GM19239 (cell line): Measurements from ENCODE around the gene UBAP1L.
"Not testable (repeated sequence)": the region's sequence is repeated elsewhere in the genome, so short reads cannot be mapped to it uniquely, and the experiment has no call there.

Experiments used
- DNase-seq: peaks from one replicate; pipeline ENCODE4 v3.0.0; 2011; ENCODE audit warnings: low spot score; ENCODE audit not compliant: insufficient read length
- FAIRE-seq: peaks from 2 replicates; lab custom pipeline; 2011; peaks lifted over from hg19 to GRCh38; lab: Jason Lieb, UNC

UBAP1L gene

DNA sequence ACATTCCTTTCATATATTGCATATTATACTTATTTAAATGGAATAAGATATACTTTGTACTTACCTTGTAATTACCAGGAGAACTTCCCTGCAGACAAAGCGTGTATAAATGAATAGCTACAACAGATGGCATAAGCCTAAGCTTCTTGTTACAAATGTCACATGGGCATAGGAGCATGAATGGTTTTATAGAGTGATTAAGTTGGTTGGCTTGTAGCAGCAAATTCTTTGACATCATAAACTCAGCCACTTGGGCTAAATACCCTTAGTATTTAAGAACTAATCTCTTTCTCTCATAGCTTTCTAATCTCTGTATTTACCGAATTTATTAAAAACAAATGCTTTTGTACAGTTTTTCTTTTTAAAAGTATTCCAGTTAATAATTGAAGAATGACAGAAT, at the start of gene UBAP1L:
UBAP1L (minus strand) TSS at position 115 of the 400 bp plus-strand sequence. CDS start 8,985 bp downstream, outside the sequence.
- DNase-seq = no peak
- FAIRE-seq = no peak

DNA sequence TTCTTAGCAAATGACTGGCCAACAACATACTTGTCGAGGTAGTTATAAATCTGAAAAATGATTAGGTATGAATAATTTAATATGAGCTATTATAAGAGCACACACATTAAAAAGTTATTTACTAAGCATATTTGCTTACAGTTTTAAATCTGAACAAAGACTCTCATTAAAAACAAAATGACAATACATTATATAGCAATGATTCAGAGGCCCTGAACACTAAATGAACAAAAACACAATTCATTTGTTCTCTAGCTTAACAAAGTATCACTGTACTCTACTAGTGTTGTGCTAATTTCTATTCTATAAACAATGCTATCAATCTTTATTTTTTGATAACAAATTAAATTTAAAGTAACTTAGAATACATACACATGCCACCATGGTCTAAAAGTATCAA, 49.1 kb upstream of the UBAP1L start:
- FAIRE-seq (no peak), DNase-seq (no peak)

DNA sequence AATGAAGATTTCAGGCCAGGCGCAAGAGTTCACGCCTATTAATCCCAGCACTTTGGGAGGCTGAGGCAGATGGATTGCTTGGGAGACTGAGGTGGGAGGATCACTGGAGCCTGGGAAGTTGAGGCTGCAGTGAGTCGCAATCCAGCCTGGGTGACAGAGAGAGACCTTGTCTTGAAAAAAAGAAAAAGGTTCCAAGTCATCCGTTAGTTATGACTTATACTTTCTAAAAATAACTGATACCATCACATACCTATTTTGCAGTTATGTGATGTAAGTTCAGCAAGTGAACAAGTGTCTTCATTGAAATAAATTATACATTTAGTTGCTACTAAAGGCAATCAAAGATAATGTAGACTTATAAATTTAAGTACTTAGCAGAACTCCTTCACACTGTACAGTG, 48.0 kb upstream of the UBAP1L start:
- FAIRE-seq = no peak
- DNase-seq = no peak

DNA sequence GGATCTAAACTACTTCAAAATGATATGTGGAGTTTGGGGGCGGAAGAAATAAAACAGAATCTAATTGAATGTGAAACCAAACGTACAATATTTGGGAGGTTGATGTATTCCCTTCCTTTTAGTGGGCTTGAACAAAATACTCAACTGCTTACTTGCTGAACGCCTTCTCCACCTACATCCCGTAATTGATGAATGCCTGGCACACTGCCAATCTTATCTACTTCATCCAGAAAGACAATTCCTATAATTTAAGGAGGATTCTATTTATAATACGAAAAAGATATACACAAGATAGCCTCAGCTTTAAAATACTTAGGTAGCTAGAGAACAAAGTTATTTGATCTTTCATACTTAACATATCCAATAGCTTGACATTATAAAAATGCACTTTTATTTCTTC, 41.7 kb upstream of the UBAP1L start:
- DNase-seq = no peak
- FAIRE-seq = no peak

DNA sequence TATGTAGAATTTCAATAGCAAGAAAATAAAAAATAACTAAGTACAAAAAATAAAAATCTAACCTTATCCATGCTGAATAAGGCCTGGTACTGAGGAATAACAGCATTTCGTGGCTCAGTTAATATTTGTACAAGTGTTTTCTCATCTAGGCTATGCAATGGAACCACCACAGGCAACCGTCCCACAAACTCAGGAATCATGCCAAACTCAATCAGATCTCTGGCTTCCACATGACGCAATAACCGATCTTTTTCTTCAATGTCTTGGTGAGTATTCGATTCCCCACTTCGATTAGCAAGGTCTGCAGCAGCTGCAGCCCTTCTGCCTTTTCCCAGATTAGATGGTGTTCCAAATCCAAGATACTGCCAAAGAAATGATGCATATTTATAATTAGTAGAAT, 39.7 kb upstream of the UBAP1L start:
- FAIRE-seq = no peak
- no peak for DNase-seq

DNA sequence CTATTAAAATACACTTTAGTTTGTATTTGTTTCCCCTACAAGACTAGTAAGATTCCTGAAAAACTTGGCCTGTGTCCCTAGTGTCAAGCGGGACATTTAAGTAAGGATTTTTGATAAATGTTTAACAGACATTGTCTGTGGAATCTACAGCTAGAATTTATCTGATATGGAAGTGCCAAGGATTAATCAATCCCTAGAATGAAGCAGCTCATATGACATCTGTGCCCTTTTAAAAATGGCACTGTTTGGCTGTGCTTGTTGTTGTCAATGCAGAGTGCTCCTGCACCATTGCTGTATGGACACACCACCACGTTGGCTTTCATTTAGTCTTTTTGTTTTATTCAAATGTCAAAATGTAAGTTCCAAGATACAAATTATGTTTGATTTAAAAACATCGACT, 32.9 kb upstream of the UBAP1L start:
- DNase-seq (no peak), FAIRE-seq (no peak)

DNA sequence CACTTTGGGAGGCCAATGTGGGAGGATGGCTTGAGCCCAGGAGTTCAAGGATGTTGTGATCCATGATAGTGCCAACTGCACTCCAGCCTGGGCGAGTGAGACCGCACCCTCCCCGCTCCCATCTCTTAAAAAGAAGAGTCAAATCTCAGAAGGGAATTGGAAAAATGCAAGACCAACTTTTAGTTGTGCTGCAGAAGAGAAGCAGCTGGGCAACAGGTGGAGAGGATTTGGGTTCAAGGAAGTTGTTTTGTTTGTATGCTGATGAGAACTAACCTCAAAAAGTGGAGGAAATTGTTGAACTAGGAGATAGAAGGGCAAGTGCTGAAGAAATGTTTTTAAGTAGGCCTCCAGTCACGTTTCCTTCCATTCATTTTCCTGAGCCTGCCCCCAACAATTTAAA, 31.4 kb upstream of the UBAP1L start:
- FAIRE-seq (no peak), DNase-seq (no peak)

DNA sequence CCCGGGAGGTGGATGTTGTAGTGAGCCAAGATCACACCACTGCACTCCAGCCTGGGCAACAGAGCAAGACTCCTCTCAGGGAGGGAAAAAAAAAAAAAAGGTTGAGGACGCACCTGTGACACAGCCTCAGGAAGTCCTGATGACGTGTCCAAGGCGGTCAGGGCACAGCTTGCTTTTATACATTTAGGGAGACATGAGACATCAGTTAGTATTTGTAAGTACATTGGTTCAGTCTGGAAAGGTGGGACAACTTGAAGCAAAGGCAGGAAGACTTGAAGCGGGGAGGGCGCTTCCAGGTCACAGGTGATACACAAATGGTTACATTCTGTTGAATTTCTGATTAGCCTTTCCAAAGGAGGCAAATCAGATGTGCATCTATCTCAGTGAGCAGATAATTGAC, 23.6 kb upstream of the UBAP1L start:
- not testable (repeated sequence) for FAIRE-seq, DNase-seq

DNA sequence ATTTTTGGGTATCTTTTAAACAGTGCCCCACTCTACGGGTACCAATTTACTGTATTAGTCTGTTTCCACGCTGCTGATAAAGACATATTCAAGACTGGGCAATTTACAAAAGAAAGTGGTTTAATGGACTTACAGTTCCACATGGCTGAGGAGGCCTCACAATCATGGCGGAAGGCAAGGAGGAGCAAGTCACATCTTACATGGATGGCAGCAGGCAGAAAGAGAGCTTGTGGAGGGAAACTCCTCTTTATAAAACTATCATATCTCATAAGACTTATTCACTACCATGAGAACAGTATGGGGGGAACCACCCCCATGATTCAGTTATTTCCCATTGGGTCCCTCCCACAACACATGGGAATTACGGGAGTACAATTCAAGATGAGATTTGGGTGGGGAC, 22.9 kb upstream of the UBAP1L start:
- DNase-seq, FAIRE-seq: not testable (repeated sequence)

DNA sequence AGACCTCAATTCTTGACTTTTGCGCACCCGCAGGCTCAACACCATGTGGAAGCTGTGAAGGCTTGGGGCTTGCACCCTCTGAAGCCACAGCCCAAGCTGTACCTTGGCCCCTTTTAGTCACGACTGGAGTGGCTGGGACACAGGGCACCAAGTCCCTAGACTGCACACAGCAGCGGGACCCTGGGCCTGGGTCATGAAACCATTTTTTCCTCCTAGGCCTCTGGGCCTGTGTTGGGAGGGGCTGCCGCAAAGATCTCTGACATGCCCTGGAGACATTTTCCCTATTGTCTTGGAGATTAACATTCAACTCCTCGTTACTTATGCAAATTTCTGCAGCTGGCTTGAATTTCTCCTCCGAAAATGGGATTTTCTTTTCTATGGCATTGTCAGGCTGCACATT, 22.1 kb upstream of the UBAP1L start:
- not testable (repeated sequence) for FAIRE-seq, DNase-seq

DNA sequence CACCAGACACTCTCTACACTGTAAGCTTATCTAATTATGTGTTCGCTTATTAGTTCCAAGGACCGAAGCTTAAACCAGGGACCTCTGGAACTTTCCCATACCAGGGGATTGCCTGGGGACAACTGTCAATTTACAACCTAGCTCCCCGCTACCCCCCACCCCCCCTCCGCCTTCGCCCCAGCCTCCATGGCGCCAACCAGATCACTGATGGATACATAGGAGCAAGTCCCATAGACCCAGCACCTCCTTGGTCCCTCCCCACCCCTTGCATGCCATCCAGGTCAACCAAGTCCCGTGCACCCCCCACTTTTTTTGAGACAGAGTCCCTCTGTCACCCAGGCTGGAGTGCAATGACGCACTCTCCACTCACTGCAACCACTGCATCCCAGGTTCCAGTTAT, 19.5 kb upstream of the UBAP1L start:
- DNase-seq = no peak
- no peak for FAIRE-seq

DNA sequence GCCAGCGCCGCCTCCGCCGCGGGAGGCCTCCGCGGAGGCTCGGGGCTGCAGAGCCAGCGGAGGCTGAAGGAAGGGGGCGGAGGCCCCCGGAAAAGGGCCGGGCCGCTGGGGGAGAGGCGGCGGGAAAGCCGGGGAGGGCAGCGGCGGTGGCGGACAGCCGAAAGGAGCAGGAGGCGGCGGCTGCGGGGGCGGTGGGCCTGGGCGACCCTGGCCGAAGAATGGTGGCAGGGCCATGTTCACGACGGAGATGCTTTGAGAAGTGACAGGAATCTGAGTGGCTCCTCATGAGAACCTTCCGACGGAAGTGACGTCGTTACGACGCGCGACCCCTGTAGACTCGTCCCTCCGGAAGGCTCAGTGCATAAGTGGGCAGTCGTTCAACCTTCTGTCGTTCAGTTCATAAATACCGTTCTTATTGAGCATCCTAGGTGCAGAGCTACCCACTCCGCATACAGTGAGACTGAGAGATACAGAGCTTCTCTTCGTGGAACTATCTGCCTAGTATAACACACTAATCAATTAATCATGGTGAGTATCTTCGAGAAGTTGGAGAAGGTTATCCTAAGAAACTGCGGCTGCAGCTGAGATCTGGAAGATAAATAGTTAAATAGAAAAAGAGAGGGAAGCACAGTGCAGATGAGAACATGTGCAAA, 18.7 kb upstream of the UBAP1L start, which contains the start of gene PDCD7:
PDCD7 (minus strand) TSS at position 261 of the 653 bp plus-strand sequence; CDS start at position 234, 27 bp downstream.
- FAIRE-seq (peak; percentile 97), DNase-seq (peak; percentile 99)

DNA sequence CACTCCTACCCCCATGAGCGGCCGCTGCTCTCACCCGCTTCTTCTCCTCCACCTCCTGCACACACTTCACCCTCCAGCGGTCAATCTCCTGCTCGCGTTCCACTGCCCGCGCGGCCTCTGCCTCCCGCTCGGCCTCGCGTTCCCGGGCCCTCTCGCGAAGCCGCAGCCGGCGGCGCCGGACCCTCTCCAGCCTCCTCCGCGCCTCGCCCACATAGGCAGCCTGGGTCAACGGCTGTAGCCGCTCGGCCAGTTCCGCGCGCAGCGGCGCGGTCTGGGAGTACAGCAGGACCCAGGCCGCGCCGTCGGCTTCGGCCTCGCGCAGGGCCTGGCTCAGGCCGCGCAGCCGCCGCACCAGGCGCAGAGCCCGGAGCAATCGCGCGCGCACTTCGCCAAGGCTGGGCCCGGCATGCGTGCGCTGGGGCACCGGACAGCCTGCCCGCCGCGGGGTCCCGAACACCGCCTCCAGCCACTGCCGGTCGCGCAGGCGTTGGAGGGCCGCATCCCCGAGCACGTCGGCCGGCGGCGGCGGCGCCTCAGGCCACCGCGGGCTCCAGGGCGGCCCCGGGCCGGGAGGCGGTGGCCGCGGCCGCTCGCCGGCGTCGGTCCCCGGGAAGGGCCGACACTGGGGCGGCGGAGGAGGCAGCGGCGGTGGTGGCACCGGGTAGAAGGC, 18.0 kb upstream of the UBAP1L start:
- DNase-seq = peak; percentile 71
- no peak for FAIRE-seq

DNA sequence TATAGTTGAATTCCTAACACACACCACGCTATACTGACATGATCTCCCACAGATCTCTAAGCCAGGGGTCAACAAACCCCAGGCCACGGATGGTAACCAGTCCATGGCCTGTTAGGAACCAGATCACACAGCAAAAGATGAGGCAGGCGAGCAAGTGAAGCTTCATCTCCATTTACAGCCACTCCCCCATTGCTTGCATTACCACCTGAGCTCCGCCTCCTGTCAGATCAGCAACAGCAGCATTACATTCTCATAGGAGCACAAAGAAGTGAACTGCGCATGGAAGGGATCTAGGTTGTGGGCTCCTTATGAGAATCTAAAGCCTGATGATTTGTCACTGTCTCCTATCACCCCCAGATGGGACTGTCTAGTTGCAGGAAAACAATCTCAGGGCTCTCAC, 15.9 kb upstream of the UBAP1L start:
- no peak for DNase-seq
- FAIRE-seq = no peak

DNA sequence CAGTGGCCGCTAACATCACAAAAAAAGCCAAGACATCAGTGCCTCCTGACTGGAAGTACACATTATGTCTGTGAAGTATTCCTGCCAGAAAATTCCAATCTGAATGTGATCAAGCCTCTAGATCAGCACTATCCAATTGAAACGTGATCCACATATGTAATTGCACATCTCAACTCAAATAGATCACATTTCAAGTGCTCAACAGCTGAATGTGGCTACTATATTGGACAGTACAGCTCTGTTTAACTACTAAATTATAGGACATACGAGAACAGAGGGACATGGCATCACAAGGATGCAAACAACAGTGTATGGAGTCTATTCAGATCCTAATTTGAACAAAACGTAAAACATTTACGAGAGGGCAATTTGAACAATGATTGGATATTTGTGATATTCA, 542 bp upstream of the UBAP1L start:
- DNase-seq (no peak), FAIRE-seq (no peak)

DNA sequence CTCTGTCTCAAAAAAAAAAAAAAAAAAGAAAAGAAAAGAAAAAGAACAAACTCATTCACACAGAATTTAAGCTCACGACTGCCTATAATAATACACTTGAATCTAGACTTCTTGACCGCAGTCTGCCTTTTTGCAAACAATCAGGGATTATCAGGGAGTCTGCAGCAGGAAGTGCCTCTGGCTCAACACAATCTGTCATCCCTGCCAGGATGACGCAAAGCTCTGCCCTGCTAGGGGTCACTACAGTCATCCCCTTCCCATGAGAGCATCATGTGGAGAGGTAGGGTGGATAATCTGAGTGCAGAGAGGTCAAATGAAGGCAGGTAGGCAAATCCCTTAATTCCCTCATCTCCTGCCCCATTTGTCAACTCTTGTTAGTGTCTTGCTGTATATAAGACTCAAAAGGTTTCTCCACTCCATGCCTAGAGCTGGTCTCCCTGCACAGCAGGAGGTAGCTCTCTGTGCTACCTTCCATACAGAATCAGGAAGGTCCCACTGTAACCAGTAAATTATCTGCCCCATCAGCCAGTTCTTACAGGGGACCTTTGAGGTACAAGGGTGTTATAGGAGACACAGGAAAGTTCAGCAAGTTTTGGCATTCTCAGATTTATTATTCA, 4.2 kb downstream of the UBAP1L start:
- DNase-seq (no peak), FAIRE-seq (no peak)

DNA sequence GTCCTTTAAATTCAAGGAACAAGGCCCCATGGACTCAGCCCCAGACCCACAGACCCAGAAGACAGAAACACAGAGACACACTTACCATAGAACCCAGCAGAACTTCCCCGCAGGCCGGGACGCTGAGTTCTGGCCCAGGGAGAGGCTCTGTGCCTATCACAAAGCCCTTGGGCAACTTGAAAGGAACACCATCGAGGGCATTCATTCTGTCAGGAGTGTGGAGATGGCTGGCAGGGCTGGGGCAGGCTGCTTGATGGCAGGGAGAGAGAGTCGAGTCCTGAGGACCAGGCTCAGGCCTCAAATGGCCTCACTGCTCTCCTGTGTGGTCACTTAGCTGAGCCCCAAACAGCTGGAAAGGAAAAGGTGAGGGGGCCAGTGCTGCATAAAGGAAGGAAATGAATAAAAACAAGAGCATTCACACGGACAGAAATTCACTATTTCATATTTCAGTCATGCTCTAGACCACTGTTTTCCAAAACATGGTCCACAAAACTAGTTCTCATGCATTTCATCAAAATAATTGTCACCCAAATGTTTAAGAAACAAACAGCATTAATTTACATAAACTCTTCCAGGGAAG, 8.9 kb downstream of the UBAP1L start:
- FAIRE-seq (no peak), DNase-seq (no peak)

DNA sequence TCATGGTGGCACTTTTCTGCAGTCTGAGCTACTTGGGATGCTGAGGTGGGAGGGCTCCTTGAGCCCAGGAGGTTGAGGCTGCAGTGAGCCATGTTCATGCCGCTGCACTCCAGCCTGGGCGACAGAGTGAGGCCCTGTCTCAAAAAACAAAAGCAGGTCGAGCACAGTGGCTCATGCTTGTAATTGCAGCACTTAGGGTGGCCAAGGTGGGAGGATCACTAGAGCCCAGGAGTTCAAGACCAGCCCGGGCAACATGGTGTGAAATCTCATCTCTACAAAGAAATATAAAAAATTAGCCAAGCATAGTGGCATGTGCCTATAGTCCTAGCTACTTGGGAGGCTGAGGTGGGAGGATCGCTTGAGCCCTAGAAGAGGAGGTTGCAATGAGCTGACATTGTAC, 10.0 kb downstream of the UBAP1L start:
- DNase-seq = no peak
- FAIRE-seq = no peak

DNA sequence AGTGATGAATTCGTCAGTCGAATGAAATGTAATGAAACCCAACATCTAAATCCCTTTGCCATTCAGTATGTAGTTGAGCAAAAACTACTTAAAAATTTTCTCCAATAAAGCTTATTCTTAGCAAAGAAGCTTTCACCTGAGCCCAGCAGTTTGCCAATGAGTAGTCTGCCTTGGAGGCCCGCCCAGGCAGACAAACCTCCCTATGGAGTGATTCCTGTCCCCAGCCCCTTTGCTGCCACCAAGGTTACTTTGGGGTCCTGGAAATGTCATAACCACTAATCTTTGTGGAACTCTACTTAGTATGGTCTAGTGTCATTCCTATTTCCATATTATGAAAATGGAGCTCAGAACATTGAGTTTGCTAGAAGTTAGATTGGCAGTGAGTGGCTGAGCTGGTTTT, 12.1 kb downstream of the UBAP1L start:
- DNase-seq (no peak), FAIRE-seq (no peak)

DNA sequence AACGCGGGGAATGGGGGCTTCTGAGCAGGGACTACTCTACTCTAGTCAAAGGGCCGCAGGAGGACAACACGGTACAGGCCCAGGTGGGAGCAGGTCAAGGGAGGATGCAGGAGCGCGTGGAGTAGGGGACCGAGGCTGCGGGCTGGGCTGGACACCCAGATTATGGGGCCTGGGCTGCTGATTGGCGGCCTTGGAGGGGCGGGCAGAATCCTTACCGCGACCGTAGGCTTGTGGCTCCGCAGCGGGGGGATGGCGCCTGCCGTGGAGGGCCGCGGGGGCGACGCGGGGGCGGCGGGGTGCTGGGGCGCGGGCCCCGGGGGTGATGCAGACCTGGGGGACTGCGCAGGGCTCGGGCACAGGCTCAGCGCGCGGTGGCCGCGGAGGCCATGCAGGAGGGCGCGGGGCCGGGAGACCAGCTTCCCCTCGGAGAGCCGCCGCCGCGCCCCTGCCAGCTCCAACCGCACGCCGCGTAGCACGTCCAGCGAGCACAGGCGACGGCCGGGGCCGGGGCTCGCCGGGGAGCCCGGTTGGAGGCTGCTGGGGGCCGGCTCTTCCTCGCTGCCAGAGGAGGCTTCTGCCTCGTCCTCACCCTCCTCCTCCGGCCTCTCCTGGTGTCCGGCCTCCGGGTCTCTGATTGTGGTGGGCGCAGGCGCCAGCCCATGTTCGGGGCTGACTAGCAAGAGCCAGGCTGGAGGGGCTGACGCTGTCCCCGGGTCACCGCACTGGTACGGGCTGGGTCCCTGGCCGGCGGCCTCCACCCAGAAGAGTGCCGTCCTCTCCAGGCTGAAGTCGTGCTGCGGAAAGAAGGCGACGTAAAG, 12.9 kb downstream of the UBAP1L start:
- no peak for FAIRE-seq
- DNase-seq = no peak
